ENCODE data around the gene CMIP. TPM values are rescaled to one million over a fixed set of nuclear protein-coding genes. Genes with fewer than 3 reads are reported as not detected.

CMIP gene
- total RNA-seq, 1 donor from 2014 or later, result 6.6 TPM

DNA sequence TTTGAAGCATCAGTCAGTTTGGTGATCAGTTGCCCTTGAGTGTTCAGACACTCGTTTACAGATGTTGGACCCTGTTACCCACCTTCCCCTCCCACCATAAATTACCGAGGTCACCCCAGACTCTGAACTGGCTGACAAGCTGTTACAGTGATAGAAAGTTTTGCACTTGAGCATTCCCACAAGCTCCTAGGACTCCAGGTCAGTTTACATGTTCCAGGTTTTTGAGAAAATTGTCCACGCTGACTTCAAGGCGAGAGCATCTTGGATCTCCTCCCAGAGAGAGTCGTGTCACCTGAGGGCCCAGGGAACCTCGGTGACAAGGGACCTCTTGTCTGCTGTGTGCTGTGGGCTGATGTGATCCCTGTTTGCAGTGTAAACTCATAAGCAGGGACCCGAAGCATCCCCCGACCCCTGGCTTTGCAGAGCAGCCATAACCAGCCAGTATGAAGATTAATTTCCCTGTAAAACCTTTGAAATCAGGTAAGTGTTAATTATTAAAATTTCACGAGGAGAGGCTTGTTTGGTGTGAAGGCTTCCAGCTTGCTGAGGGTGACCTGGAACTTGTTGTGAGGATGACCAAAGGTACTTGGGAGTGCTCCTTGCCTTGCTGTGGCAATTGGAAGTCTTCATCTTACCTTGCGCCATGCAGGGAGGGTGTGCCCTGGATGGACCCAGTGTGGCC, 91.2 kb downstream of the CMIP start:
- DNase-seq (ENCODE audit: low spot score), result no peak
- H3K4me3 Mint-ChIP-seq, result no peak overlapping the region
- peaks cover 74% of the 10 kb centered on the region for H4K20me1 ChIP-seq (ENCODE audit: low read depth)
- H3K27ac Mint-ChIP-seq, result no peak overlapping the region
- H3K36me3 Mint-ChIP-seq, result peaks cover 5% of the 10 kb centered on the region
- H3F3A ChIP-seq (ENCODE audit: low read depth), result peaks cover 16% of the 10 kb centered on the region
- H3K4me1 Mint-ChIP-seq, result peaks cover 29% of the 10 kb centered on the region
- H3K79me2 ChIP-seq (ENCODE audit: low read depth), result peaks cover 86% of the 10 kb centered on the region
- H3K36me3 ChIP-seq, result no peaks in the 10 kb centered on the region
- H3K9me3 ChIP-seq (ENCODE audit: low read depth), result no peaks in the 10 kb centered on the region
- H3K4me1 ChIP-seq, result peaks cover 19% of the 10 kb centered on the region
- H3K27me3 ChIP-seq, result no peaks in the 10 kb centered on the region
- H2AFZ ChIP-seq (replicated peaks), result no peak overlapping the region
- H3K27me3 Mint-ChIP-seq (ENCODE audit: insufficient read depth, low read depth), result peaks cover 6% of the 10 kb centered on the region
- H3K9me3 Mint-ChIP-seq, result no peaks in the 10 kb centered on the region
- no peak overlapping the region for H3K4me2 ChIP-seq
- H3K9ac ChIP-seq, result no peak overlapping the region
- no peak for TF ChIP-seq EZH2 (IDR thresholded peaks at IDR 0.05)
- TF ChIP-seq EZH2phosphoT487 (IDR thresholded peaks at IDR 0.05), result no peak
- TF ChIP-seq, protein P1, sequence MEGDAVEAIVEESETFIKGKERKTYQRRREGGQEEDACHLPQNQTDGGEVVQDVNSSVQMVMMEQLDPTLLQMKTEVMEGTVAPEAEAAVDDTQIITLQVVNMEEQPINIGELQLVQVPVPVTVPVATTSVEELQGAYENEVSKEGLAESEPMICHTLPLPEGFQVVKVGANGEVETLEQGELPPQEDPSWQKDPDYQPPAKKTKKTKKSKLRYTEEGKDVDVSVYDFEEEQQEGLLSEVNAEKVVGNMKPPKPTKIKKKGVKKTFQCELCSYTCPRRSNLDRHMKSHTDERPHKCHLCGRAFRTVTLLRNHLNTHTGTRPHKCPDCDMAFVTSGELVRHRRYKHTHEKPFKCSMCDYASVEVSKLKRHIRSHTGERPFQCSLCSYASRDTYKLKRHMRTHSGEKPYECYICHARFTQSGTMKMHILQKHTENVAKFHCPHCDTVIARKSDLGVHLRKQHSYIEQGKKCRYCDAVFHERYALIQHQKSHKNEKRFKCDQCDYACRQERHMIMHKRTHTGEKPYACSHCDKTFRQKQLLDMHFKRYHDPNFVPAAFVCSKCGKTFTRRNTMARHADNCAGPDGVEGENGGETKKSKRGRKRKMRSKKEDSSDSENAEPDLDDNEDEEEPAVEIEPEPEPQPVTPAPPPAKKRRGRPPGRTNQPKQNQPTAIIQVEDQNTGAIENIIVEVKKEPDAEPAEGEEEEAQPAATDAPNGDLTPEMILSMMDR (IDR thresholded peaks at IDR 0.05), result no peak
- no peak overlapping the region for H3K4me3 ChIP-seq
- H3K27ac ChIP-seq, result no peak overlapping the region

DNA sequence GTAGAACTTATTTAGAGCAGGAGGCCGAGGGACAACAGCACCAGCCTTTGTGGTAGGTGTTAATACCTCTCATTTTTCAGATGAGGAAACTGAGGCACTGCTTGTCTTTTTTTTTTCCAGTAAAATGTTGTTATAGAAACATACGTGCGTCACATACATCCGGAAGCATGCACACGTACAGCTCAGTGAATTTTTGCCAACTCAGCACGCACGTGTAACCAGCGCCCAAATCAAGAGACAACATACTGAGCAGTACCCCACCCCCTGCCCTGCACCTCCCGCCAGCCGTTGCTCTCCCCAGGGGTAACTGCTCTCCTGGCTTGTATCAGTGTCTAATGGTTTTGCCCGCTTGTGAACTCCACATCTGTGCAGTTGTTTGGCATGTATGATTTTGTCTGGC, 92.0 kb downstream of the CMIP start:
- Histone ChIP-seq H3K4me3 (no peak overlapping the region), H3K27ac (no peak overlapping the region), H2AFZ (replicated peaks) (no peak overlapping the region), H3K4me2 (no peak overlapping the region), H3K36me3 (no peaks in the 10 kb centered on the region), H3K27me3 (no peaks in the 10 kb centered on the region), H3F3A (ENCODE audit: low read depth) (peaks cover 16% of the 10 kb centered on the region), H3K4me1 (peaks cover 19% of the 10 kb centered on the region), H4K20me1 (ENCODE audit: low read depth) (peaks cover 74% of the 10 kb centered on the region), H3K79me2 (ENCODE audit: low read depth) (peaks cover 91% of the 10 kb centered on the region), H3K9ac (no peak overlapping the region), H3K9me3 (ENCODE audit: low read depth) (no peaks in the 10 kb centered on the region)
- Mint-ChIP-seq H3K4me3 (no peak overlapping the region), H3K36me3 (peaks cover 3% of the 10 kb centered on the region), H3K27me3 (ENCODE audit: insufficient read depth, low read depth) (peaks cover 5% of the 10 kb centered on the region), H3K4me1 (peaks cover 33% of the 10 kb centered on the region), H3K27ac (no peak overlapping the region), H3K9me3 (no peaks in the 10 kb centered on the region)
- no peak for DNase-seq (ENCODE audit: low spot score)
- TF ChIP-seq EZH2 (IDR thresholded peaks at IDR 0.05) (no peak), EZH2phosphoT487 (IDR thresholded peaks at IDR 0.05) (no peak)
- TF ChIP-seq, protein P1 (IDR thresholded peaks at IDR 0.05), result no peak

DNA sequence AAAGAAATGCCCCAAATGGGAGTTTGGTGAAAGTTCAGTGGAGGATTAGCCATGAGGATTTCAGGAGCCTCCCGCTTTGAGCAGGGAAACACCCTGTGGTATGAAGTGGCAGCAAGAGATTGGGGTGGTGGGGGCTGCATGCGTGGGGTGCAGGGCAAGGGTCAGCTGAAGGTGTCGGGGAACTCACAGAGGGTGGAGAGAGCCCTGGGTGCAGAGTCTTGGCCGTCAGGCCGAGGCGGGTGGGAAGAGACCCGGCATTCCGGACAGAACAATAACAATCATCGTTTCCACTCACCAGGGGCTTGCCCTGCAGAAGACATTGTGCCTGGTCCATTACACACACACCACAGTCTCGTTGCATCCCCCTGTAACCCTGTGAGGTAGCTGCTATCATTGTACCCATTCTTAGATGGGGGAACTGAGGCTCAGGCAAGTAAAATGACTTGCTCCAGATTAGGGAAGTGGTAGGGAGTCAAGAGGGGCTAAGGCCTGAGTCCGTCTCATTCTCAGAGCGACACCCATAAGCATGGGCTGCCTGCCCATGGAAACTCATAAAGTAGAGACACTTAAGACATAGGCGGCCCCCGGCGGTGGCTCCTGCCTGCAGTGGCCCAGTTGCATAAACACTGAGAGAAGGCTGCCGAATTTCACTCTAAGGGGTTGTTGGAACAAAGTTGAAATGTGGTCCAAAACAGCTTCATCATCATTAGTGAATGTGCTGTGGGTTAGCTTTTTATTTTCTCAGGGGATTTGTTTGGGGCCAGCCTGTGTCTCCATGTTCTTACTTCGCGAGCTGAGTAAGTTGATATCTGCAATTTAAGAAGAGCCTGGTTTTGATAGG, 93.3 kb downstream of the CMIP start:
- Mint-ChIP-seq H3K27me3 (ENCODE audit: insufficient read depth, low read depth) (peaks cover 5% of the 10 kb centered on the region), H3K4me1 (peaks cover 42% of the 10 kb centered on the region), H3K27ac (peak overlapping the region; percentile 12), H3K4me3 (no peak overlapping the region), H3K36me3 (peaks cover 3% of the 10 kb centered on the region), H3K9me3 (no peaks in the 10 kb centered on the region)
- no peak overlapping the region for H3K27ac ChIP-seq
- no peaks in the 10 kb centered on the region for H3K9me3 ChIP-seq (ENCODE audit: low read depth)
- no peak for DNase-seq (ENCODE audit: low spot score)
- TF ChIP-seq EZH2 (IDR thresholded peaks at IDR 0.05) (no peak), EZH2phosphoT487 (IDR thresholded peaks at IDR 0.05) (no peak)
- TF ChIP-seq, protein P1 (IDR thresholded peaks at IDR 0.05), result no peak
- H3K27me3 ChIP-seq, result no peaks in the 10 kb centered on the region
- H2AFZ ChIP-seq (replicated peaks), result no peak overlapping the region
- H3K4me1 ChIP-seq, result peaks cover 19% of the 10 kb centered on the region
- H3K9ac ChIP-seq, result no peak overlapping the region
- H4K20me1 ChIP-seq (ENCODE audit: low read depth), result peaks cover 78% of the 10 kb centered on the region
- peaks cover 16% of the 10 kb centered on the region for H3F3A ChIP-seq (ENCODE audit: low read depth)
- H3K4me3 ChIP-seq, result no peak overlapping the region
- H3K4me2 ChIP-seq, result no peak overlapping the region
- no peaks in the 10 kb centered on the region for H3K36me3 ChIP-seq
- peaks cover 97% of the 10 kb centered on the region for H3K79me2 ChIP-seq (ENCODE audit: low read depth)

Measured in neural progenitor cell (in vitro differentiated cells).